Measurements from ENCODE around the gene PRIMA1.

DNA sequence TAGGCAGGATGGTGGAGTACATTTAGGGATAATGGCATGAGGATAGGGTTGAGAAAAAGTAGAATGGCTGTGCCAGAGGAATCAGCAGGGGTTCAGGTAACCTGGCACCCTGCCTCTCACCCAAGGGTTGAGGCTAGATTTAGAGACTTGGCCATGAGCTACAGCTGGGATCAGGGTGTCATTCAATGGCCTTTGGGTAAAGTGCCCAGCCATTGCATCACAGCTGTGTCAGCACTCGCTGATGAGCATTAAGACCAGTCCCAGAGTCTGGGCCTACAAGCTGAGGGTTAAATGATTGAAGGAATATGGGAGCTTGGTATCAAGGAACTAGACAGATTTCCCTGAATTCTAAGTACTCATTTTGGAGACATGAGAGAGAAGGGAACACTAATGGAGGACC lies 113.9 kb downstream of the PRIMA1 start:
- TF ChIP-seq, protein P1, sequence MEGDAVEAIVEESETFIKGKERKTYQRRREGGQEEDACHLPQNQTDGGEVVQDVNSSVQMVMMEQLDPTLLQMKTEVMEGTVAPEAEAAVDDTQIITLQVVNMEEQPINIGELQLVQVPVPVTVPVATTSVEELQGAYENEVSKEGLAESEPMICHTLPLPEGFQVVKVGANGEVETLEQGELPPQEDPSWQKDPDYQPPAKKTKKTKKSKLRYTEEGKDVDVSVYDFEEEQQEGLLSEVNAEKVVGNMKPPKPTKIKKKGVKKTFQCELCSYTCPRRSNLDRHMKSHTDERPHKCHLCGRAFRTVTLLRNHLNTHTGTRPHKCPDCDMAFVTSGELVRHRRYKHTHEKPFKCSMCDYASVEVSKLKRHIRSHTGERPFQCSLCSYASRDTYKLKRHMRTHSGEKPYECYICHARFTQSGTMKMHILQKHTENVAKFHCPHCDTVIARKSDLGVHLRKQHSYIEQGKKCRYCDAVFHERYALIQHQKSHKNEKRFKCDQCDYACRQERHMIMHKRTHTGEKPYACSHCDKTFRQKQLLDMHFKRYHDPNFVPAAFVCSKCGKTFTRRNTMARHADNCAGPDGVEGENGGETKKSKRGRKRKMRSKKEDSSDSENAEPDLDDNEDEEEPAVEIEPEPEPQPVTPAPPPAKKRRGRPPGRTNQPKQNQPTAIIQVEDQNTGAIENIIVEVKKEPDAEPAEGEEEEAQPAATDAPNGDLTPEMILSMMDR (IDR thresholded peaks at IDR 0.05; ENCODE audit: low read length): no peak
- no peak for TF ChIP-seq EZH2 (IDR thresholded peaks at IDR 0.05; ENCODE audit: borderline replicate concordance, low read length)
